Neuronal stem cell (in vitro differentiated cells): Measurements from ENCODE around the gene L3MBTL4.

ENCODE experiments used
- DNase-seq: peaks from one replicate; pipeline ENCODE4 v3.0.0-alpha.2; 2013; ENCODE audit warnings: low spot score
- H2AFZ ChIP-seq: one replicate; pipeline ENCODE4 v1.6.1; 2013; ENCODE audit warnings: mild to moderate bottlenecking, low read length, inconsistent platforms
- H2AK5ac ChIP-seq: 2 replicates; pipeline ENCODE4 v1.6.1; 2013; ENCODE audit warnings: low read depth, mild to moderate bottlenecking, inconsistent platforms, low read length, moderate library complexity, mixed read lengths
- H2BK120ac ChIP-seq: 2 replicates; pipeline ENCODE4 v1.6.1; 2013; ENCODE audit warnings: low read depth, mild to moderate bottlenecking, inconsistent platforms, low read length, moderate library complexity, mixed read lengths
- H2BK12ac ChIP-seq: one replicate; pipeline ENCODE4 v1.6.1; 2013; ENCODE audit warnings: low read length, inconsistent platforms
- H2BK15ac ChIP-seq: 2 replicates; pipeline ENCODE4 v1.6.1; 2013; ENCODE audit warnings: mild to moderate bottlenecking, low read length, inconsistent platforms, mixed read lengths
- H2BK5ac ChIP-seq: one replicate; pipeline ENCODE4 v1.6.1; 2013; ENCODE audit warnings: inconsistent platforms, mild to moderate bottlenecking, low read length, moderate library complexity
- H3K14ac ChIP-seq: one replicate; pipeline ENCODE4 v1.6.1; 2013; ENCODE audit warnings: low read length, inconsistent platforms
- H3K18ac ChIP-seq: 2 replicates; pipeline ENCODE4 v1.6.1; 2013; ENCODE audit warnings: low read length, inconsistent platforms
- H3K23ac ChIP-seq: 2 replicates; pipeline ENCODE4 v1.6.1; 2013; ENCODE audit warnings: low read depth, mild to moderate bottlenecking, mixed read lengths, low read length, inconsistent platforms; ENCODE audit not compliant: poor library complexity
- H3K27ac ChIP-seq: replicated peaks from 3 replicates; pipeline ENCODE4 v1.5.1; 2013; ENCODE audit warnings: low read length, inconsistent platforms
- H3K27me3 ChIP-seq, 3 experiments: 2 replicates each; pipeline ENCODE4 v1.6.1; 2013; ENCODE audit warnings: low read length in 3 of 3, mild to moderate bottlenecking in 2 of 3, inconsistent platforms in 1 of 3, low read depth in 1 of 3, mixed read lengths in 1 of 3, moderate library complexity in 1 of 3; ENCODE audit not compliant: control insufficient read depth in 3 of 3, insufficient read depth in 3 of 3
- H3K36me3 ChIP-seq, 2 donors: replicated peaks in 1 of 2; 2 replicates each; pipeline ENCODE4 v1.6.1; 2013; ENCODE audit warnings: low read length in 2 of 2; ENCODE audit not compliant: control insufficient read depth in 2 of 2, insufficient read depth in 2 of 2
- H3K4ac ChIP-seq: 2 replicates; pipeline ENCODE4 v1.6.1; 2013; ENCODE audit warnings: inconsistent platforms, mild to moderate bottlenecking, low read length, moderate library complexity
- H3K4me1 ChIP-seq, 2 donors: 1 replicate in 1 of 2; 2 replicates in 1 of 2; pipeline ENCODE4 v1.6.1; 2013; ENCODE audit warnings: low read length in 2 of 2, low read depth in 1 of 2; ENCODE audit not compliant: control insufficient read depth in 2 of 2, insufficient read depth in 1 of 2
- H3K4me2 ChIP-seq: one replicate; pipeline ENCODE4 v1.6.1; 2013; ENCODE audit warnings: mild to moderate bottlenecking, low read length, inconsistent platforms; ENCODE audit not compliant: insufficient read depth, poor library complexity, severe bottlenecking
- H3K4me3 ChIP-seq, 2 donors: 2 replicates each; pipeline ENCODE4 v1.5.1; 2013; ENCODE audit warnings: low read length in 2 of 2, mild to moderate bottlenecking in 2 of 2, inconsistent platforms in 1 of 2, moderate library complexity in 1 of 2
- H3K79me1 ChIP-seq: one replicate; pipeline ENCODE4 v1.6.1; 2013; ENCODE audit warnings: low read depth, mild to moderate bottlenecking, inconsistent platforms, low read length, moderate library complexity
- H3K9ac ChIP-seq: one replicate; pipeline ENCODE4 v1.6.1; 2013; ENCODE audit warnings: mild to moderate bottlenecking, low read depth, low read length, inconsistent platforms; ENCODE audit not compliant: poor library complexity
- H3K9me3 ChIP-seq, 2 donors: replicated peaks in 1 of 2; 2 replicates each; pipeline versions ENCODE3 to v1.6.1; 2013; ENCODE audit warnings: low read length in 2 of 2, mild to moderate bottlenecking in 2 of 2, inconsistent platforms in 1 of 2, low read depth in 1 of 2, mixed read lengths in 1 of 2, moderate library complexity in 1 of 2; ENCODE audit not compliant: control insufficient read depth in 2 of 2, insufficient read depth in 1 of 2
- H4K8ac ChIP-seq: one replicate; pipeline ENCODE4 v1.6.1; 2013; ENCODE audit warnings: low read depth, mild to moderate bottlenecking, inconsistent platforms, low read length, moderate library complexity
- H4K91ac ChIP-seq: one replicate; pipeline ENCODE4 v1.6.1; 2013; ENCODE audit warnings: low read length, low read depth, mild to moderate bottlenecking, inconsistent platforms; ENCODE audit not compliant: poor library complexity
- WGBS, 2 donors: extraction: QIAGEN DNeasy Blood & Tissue Kit; methylation state at CpG; one replicate each; pipeline ENCODE4 v1.1.7; 2013; ENCODE audit warnings: missing lambda C conversion rate in 2 of 2, mixed read lengths in 1 of 2; ENCODE audit not compliant: insufficient read length in 2 of 2, insufficient replicate concordance in 1 of 2; ENCODE audit errors: extremely low coverage in 2 of 2; 5-methylcytosine and 5-hydroxymethylcytosine counted together

Gene L3MBTL4

DNA sequence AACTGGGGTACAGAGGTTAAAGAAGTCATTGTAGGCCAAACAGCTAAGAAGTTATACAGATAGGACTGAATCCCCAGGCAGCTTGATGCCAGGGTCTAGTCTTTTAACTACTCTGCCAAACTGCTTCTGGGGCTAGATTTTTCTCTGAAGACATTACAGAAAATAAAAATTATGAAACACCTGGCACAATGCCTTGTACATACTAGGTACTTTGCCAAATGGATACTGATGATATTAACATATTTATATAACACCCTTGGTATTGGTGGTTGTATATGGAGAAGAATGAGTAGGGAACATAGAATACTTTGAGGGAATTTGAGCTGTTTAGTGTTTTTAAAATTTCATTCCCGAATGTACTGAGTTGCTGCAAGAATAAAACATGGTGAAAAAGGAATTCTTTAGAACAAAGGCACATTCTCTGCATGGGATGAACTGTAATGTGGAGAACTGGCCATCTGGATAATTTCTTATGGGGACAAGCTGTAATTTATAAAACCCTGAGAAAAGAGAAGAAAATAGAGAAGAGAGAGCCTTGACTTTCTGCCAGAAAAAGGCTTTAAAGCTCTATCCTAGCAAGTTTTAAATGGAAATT is 308.5 kb downstream of the L3MBTL4 start:
- Histone ChIP-seq H2AFZ (no peak overlapping the region), H3K4me3 (no peak overlapping the region), H2BK5ac (no peak overlapping the region), H3K27ac (no peak overlapping the region), H3K4ac (no peak overlapping the region), H3K9ac (no peak overlapping the region), H3K79me1 (no peaks in the 10 kb centered on the region), H3K9me3 (no peaks in the 10 kb centered on the region), H3K23ac (no peak overlapping the region), H2AK5ac (no peak overlapping the region), H2BK120ac (no peak overlapping the region), H2BK15ac (no peak overlapping the region), H3K36me3 (no peaks in the 10 kb centered on the region), H3K18ac (no peak overlapping the region), H2BK12ac (no peak overlapping the region), H4K91ac (no peak overlapping the region), H3K14ac (no peak overlapping the region), H3K4me1 (no peaks in the 10 kb centered on the region), H3K4me2 (no peak overlapping the region), H4K8ac (no peak overlapping the region), H3K27me3 (no peaks in the 10 kb centered on the region)
- WGBS, 2 donors: no CpG with 5 or more reads among the region's 1 CpG
- DNase-seq: no peak

DNA sequence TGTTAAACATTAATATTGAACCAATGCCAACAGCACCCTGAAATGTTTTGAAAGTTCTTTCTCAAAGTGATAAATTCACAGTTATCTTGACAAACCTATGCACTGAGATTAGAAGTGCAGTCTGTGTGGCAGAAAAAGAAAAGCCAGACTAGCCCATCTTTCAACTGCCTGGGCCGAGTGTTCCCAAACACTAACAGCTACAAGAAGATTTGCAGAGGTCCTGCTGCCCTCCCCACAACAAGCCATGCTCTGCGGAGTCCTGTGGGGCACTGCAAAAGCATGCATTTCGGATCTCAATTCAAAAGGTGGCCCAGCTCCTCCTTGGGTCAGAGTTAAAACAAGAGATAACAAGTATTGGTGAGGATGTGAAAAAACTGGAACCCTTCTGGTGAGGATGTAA is 311.0 kb downstream of the L3MBTL4 start:
- Histone ChIP-seq H2BK5ac (no peak overlapping the region), H3K27ac (no peak overlapping the region), H2AFZ (peak overlapping the region; percentile 15), H3K79me1 (no peaks in the 10 kb centered on the region), H4K8ac (no peak overlapping the region), H3K36me3 (no peaks in the 10 kb centered on the region), H3K23ac (no peak overlapping the region), H3K4me3 (no peak overlapping the region), H4K91ac (no peak overlapping the region), H3K4me1 (no peaks in the 10 kb centered on the region), H3K9me3 (no peaks in the 10 kb centered on the region), H2AK5ac (no peak overlapping the region), H2BK15ac (no peak overlapping the region), H2BK120ac (no peak overlapping the region), H3K27me3 (no peaks in the 10 kb centered on the region), H3K9ac (no peak overlapping the region), H3K4ac (no peak overlapping the region), H2BK12ac (no peak overlapping the region), H3K4me2 (no peak overlapping the region), H3K18ac (no peak overlapping the region), H3K14ac (no peak overlapping the region)
- DNase-seq: no peak
- no CpG with 5 or more reads among the region's 3 CpGs for WGBS, 2 donors

DNA sequence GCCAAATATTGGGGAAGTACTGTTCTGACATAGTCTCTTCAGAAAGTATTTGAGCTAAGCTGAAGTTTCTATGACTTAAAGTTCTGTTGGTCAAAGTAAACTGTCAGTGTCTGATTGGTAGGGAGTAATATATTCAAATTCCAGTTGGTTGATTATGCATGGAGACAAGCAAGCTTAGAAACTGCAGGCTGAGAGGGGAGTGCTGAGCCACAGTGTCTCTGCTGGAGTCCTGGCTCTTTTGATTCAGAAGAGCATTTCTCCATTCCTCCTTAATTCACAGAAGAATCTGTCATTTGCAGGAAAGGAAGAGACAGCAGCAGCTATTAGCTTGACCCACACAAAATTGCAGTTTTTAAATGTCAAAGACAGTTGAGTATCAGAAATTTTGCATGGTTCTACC is 318.0 kb downstream of the L3MBTL4 start:
- Histone ChIP-seq H3K79me1 (no peaks in the 10 kb centered on the region), H3K23ac (no peak overlapping the region), H2BK12ac (no peak overlapping the region), H2AFZ (peak overlapping the region; percentile 58), H3K4me1 (peaks cover 2% of the 10 kb centered on the region in 2 donors), H3K9me3 (no peaks in the 10 kb centered on the region), H3K4me2 (no peak overlapping the region), H4K8ac (no peak overlapping the region), H3K9ac (no peak overlapping the region), H2BK120ac (no peak overlapping the region), H3K27me3 (no peaks in the 10 kb centered on the region), H3K4me3 (no peak overlapping the region), H2BK5ac (no peak overlapping the region), H3K36me3 (no peaks in the 10 kb centered on the region), H2AK5ac (no peak overlapping the region), H3K18ac (no peak overlapping the region), H3K14ac (no peak overlapping the region), H3K27ac (no peak overlapping the region), H3K4ac (no peak overlapping the region), H2BK15ac (no peak overlapping the region), H4K91ac (no peak overlapping the region)
- no peak for DNase-seq

DNA sequence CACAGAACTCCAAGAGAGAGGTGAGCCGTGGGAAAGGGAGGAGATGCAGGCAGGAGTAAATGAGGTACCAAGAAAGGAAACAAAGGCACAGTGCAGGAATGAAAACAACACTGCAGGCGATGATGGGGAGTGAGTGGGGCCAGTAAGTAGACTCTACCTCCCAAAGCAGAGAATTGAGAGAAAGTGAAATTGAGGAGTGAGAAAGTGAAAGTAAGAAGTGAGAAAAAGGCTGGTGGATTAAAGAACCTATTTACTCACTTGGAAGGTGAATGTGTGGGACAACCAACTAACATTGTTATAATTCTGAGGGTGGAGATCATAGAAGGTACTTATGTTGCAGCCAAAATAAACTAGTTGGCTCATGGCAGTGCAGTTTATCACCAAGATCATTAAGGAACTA is 326.3 kb downstream of the L3MBTL4 start:
- H4K91ac ChIP-seq: no peak overlapping the region
- H3K79me1 ChIP-seq: no peaks in the 10 kb centered on the region
- no peak overlapping the region for H3K23ac ChIP-seq
- H3K9ac ChIP-seq: no peak overlapping the region
- H3K4me2 ChIP-seq: no peak overlapping the region
- DNase-seq: no peak
- H2BK120ac ChIP-seq: no peak overlapping the region
- no peak overlapping the region for H3K18ac ChIP-seq
- H2BK15ac ChIP-seq: no peak overlapping the region
- WGBS, 2 donors: no CpG with 5 or more reads among the region's 2 CpGs
- no peak overlapping the region for H2AK5ac ChIP-seq
- H3K27me3 ChIP-seq: no peaks in the 10 kb centered on the region
- H2AFZ ChIP-seq: peak overlapping the region; percentile 30
- no peak overlapping the region for H4K8ac ChIP-seq
- no peak overlapping the region for H3K4ac ChIP-seq
- no peak overlapping the region for H3K27ac ChIP-seq
- no peak overlapping the region for H2BK12ac ChIP-seq
- H3K4me3 ChIP-seq: no peak overlapping the region
- no peak overlapping the region for H3K14ac ChIP-seq
- H3K36me3 ChIP-seq: no peaks in the 10 kb centered on the region
- no peaks in the 10 kb centered on the region for H3K4me1 ChIP-seq
- H2BK5ac ChIP-seq: no peak overlapping the region
- H3K9me3 ChIP-seq: no peaks in the 10 kb centered on the region
